Measurements from ENCODE around the gene KIAA0753.
"Not testable (repeated sequence)": the region's sequence is repeated elsewhere in the genome, so short reads cannot be mapped to it uniquely, and the experiment has no call there.

DNA sequence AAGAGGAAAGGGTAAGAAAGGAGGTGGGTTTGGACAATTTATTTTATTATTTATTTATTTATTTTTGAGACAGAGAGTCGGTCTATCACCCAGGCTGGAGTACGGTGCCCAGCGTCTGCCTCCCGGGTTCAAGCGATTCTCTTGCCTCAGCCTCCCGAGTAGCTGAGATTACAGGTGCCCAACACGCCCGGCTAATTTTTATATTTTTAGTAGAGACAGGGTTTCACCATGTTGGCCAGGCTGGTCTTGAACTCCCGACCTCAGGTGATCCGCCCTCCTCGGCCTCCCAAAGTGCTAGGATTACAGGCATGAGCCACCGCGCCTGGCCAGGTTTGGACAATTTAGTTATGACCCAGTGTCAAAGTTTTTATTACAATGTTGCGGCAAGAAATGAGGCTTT is 22.7 kb upstream of the KIAA0753 start:
- TF ChIP-seq EP300, POLR2A (IDR thresholded peaks at IDR 0.05): not testable (repeated sequence)
- TF ChIP-seq, protein P1, sequence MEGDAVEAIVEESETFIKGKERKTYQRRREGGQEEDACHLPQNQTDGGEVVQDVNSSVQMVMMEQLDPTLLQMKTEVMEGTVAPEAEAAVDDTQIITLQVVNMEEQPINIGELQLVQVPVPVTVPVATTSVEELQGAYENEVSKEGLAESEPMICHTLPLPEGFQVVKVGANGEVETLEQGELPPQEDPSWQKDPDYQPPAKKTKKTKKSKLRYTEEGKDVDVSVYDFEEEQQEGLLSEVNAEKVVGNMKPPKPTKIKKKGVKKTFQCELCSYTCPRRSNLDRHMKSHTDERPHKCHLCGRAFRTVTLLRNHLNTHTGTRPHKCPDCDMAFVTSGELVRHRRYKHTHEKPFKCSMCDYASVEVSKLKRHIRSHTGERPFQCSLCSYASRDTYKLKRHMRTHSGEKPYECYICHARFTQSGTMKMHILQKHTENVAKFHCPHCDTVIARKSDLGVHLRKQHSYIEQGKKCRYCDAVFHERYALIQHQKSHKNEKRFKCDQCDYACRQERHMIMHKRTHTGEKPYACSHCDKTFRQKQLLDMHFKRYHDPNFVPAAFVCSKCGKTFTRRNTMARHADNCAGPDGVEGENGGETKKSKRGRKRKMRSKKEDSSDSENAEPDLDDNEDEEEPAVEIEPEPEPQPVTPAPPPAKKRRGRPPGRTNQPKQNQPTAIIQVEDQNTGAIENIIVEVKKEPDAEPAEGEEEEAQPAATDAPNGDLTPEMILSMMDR (IDR thresholded peaks at IDR 0.05): not testable (repeated sequence)
